Muscle layer of colon (tissue), 2 donors: ENCODE data around the gene CD14.
"Not testable (repeated sequence)": the region's sequence is repeated elsewhere in the genome, so short reads cannot be mapped to it uniquely, and the experiment has no call there.

Experiments
- H3K27ac ChIP-seq: one replicate; pipeline ENCODE4 v1.7.0; 2013; ENCODE audit warnings: low read depth, mild to moderate bottlenecking, low read length, moderate library complexity
- H3K27me3 ChIP-seq, 2 donors: one replicate each; pipeline ENCODE4 v1.7.0; 2013; ENCODE audit warnings: low read length in 2 of 2, mild to moderate bottlenecking in 2 of 2; ENCODE audit not compliant: insufficient read depth in 2 of 2, control insufficient read depth in 1 of 2
- H3K36me3 ChIP-seq: one replicate; pipeline ENCODE4 v1.7.0; 2013; ENCODE audit warnings: mild to moderate bottlenecking, low read length; ENCODE audit not compliant: insufficient read depth
- H3K4me1 ChIP-seq: one replicate; pipeline ENCODE4 v1.7.0; 2013; ENCODE audit warnings: mild to moderate bottlenecking, low read length; ENCODE audit not compliant: insufficient read depth
- H3K4me3 ChIP-seq, 2 donors: one replicate each; pipeline ENCODE4 v1.7.0; 2013; ENCODE audit warnings: low read length in 2 of 2, low read depth in 1 of 2, mild to moderate bottlenecking in 1 of 2, moderate library complexity in 1 of 2
- H3K9ac ChIP-seq: one replicate; pipeline ENCODE4 v1.7.0; 2013; ENCODE audit warnings: low read length
- H3K9me3 ChIP-seq: one replicate; pipeline ENCODE4 v1.7.0; 2013; ENCODE audit warnings: mild to moderate bottlenecking, low read length
- donor health status: abdominal sarcoma.
- donor health status: Adenocarcinoma of cecum.

CD14 gene

GRCh38 chr5:140633021-140633471 is at the start of gene CD14:
Gene CD14 (minus strand): TSS chr5:140633175. CDS start chr5:140633071, 104 bp downstream.
- Histone ChIP-seq H3K9ac (peak within 1 kb of the TSS; percentile 60), H3K4me3 (peak within 1 kb of the TSS; percentile 78 to 87), H3K36me3 (no peaks in the 10 kb centered on the region), H3K27ac (peak within 1 kb of the TSS; percentile 50), H3K4me1 (peaks cover 15% of the 10 kb centered on the region), H3K9me3 (no peaks in the 10 kb centered on the region), H3K27me3 (no peaks in the 10 kb centered on the region)

DNA sequence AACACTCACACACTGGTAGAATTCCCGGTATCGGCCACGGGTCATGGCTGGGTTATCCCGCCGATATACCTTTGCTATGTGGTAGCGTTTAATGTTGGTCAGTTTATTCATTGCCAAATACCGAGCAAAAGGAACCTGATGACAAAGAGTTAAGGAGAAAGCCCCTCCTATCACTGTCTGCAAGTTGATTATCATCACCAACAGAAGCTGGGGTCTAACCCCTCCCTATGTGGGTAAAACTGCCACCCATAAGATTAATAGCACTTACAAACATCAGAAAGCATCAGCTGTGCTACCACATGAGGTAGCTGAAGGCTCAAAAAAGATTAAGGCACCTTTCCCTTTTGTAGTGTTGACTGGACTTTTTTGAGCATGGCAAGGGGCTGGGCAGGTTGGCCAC is 46.0 kb upstream of the CD14 start:
- Histone ChIP-seq H3K27ac (no peak overlapping the region), H3K4me1 (no peaks in the 10 kb centered on the region), H3K4me3 (no peak overlapping the region), H3K9ac (no peak overlapping the region), H3K27me3 (no peaks in the 10 kb centered on the region), H3K9me3 (no peaks in the 10 kb centered on the region), H3K36me3 (peaks cover 61% of the 10 kb centered on the region)

- H3K27me3 ChIP-seq = no peaks in the 10 kb centered on the region
- no peaks in the 10 kb centered on the region for H3K4me1 ChIP-seq
- H3K36me3 ChIP-seq = peaks cover 61% of the 10 kb centered on the region
- no peak overlapping the region for H3K9ac ChIP-seq
- H3K9me3 ChIP-seq = no peaks in the 10 kb centered on the region
- no peak overlapping the region for H3K4me3 ChIP-seq
- H3K27ac ChIP-seq = no peak overlapping the region
Observed at GRCh38 chr5:140677947-140678346, 45.0 kb upstream of the CD14 start.

GRCh38 chr5:140674629-140675028 is 41.7 kb upstream of the CD14 start:
- Histone ChIP-seq H3K4me3 (no peak overlapping the region), H3K9ac (no peak overlapping the region), H3K4me1 (no peaks in the 10 kb centered on the region), H3K9me3 (no peaks in the 10 kb centered on the region), H3K36me3 (peaks cover 55% of the 10 kb centered on the region), H3K27ac (no peak overlapping the region), H3K27me3 (no peaks in the 10 kb centered on the region)

DNA sequence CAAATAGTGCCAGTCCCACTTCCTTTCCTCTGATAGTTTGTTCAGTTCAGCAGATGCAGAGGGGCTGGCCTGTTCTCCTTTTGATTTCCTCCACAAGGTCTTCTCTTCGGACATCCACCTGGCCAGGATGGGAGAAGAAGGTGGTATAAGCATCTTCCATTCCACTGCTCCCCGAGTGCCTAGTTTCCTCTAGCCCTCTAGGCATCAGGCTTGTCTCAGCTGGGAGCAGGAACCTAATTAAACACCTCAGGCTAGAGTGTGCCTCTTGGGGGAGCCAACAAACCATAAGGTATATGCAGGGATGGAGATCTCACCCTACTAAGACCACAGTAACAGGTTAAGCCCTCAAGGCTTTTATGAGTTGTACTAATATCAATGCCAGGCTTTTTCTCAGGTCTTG is 41.2 kb upstream of the CD14 start:
- Histone ChIP-seq H3K9ac (no peak overlapping the region), H3K4me1 (no peaks in the 10 kb centered on the region), H3K9me3 (no peaks in the 10 kb centered on the region), H3K36me3 (peaks cover 55% of the 10 kb centered on the region), H3K27me3 (no peaks in the 10 kb centered on the region), H3K27ac (no peak overlapping the region), H3K4me3 (no peak overlapping the region)

DNA sequence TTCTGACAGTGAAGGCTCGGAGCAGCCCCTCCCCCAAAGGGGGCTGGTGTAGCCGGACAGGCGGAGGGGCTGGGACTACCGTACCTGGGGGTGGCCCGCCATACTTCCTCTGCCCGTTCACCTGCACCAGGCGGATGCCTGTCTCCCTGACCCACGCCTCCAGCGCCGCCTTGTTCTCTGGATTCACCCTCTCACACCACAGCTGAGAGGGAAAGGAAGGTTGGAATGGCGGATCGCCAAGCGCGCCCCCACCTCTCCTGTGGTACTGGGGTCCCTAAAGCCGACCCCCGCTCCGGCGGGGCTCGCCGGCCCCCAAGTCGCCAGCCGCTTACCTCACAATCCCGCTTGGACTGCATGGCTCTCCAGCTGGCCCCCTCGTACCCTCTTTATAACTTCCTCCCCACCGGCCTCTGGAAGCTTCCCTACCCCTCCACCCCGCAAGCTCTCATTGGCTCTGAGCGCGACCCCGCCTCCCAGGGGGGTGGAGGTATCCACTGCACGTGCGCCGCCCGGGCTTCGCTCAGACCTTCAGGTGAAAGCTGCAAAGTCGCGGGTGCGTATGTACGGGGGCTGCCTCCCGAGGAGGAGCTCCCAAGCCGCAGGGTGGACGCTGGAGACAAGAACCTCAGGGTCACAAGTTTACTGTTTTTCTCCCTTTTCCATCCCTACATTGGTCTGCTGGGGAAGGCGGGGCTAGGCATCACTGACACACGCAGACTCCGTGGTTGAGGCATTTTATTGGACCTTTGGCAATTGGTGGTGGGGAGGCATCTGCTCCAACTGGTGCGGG is 40.4 kb upstream of the CD14 start, which contains the start of gene DND1:
TSS of gene DND1 (minus strand) at position 390 of the 790 bp plus-strand sequence. CDS start at position 356, 34 bp downstream.
- Histone ChIP-seq H3K4me1 (no peaks in the 10 kb centered on the region), H3K27me3 (no peaks in the 10 kb centered on the region), H3K36me3 (peaks cover 59% of the 10 kb centered on the region), H3K27ac (no peak within 1 kb of the TSS), H3K4me3 (peak within 1 kb of the TSS in 1 of 2 donors; percentile 13), H3K9ac (no peak within 1 kb of the TSS), H3K9me3 (no peaks in the 10 kb centered on the region)

GRCh38 chr5:140672455-140673186 is 39.6 kb upstream of the CD14 start:
- H3K9me3 ChIP-seq = no peaks in the 10 kb centered on the region
- no peaks in the 10 kb centered on the region for H3K4me1 ChIP-seq
- no peaks in the 10 kb centered on the region for H3K27me3 ChIP-seq
- H3K27ac ChIP-seq = no peak overlapping the region
- H3K4me3 ChIP-seq = peak overlapping the region in 1 of 2 donors; percentile 13
- no peak overlapping the region for H3K9ac ChIP-seq
- H3K36me3 ChIP-seq = peaks cover 61% of the 10 kb centered on the region

DNA sequence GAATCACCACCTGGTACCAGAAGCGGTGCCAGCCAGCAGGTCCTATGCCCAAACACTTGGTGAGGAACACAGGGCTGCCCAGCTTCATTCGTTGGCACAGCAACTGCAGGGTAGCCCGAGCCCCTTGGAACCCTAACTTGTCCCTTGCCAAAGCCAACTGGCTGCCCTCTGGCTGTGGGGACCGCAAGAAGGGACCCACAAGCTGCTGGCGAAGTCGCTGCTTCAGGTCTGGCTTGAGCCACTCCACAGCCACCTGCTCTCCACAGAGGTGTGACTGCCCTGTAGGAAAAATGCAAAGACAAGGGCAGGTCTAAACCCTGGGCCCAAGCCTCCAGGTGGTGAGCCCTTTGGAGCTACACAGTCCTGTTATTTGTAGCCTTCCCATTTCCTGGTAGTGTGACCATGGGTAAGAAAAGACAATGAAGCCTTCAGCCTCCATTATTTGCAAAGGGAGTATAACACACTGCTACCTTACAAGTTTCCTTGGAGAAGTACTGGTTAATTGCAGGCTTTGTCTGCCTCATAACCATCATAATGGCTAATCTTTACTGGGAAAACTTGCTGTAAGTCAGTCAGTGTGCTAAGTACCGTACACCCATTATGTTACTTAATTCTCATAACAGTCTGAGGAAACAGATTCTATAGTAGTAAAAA is 38.6 kb upstream of the CD14 start:
- Histone ChIP-seq H3K4me1 (peaks cover 1% of the 10 kb centered on the region), H3K27me3 (no peaks in the 10 kb centered on the region), H3K9ac (no peak overlapping the region), H3K9me3 (no peaks in the 10 kb centered on the region), H3K27ac (no peak overlapping the region), H3K36me3 (peaks cover 54% of the 10 kb centered on the region), H3K4me3 (no peak overlapping the region)

- not testable (repeated sequence) for H3K9me3 ChIP-seq, H3K27ac ChIP-seq, H3K4me1 ChIP-seq, H3K9ac ChIP-seq, H3K4me3 ChIP-seq, H3K27me3 ChIP-seq
- H3K36me3 ChIP-seq = peaks cover 48% of the 10 kb centered on the region
Observed at GRCh38 chr5:140671035-140671434, 38.1 kb upstream of the CD14 start.

DNA sequence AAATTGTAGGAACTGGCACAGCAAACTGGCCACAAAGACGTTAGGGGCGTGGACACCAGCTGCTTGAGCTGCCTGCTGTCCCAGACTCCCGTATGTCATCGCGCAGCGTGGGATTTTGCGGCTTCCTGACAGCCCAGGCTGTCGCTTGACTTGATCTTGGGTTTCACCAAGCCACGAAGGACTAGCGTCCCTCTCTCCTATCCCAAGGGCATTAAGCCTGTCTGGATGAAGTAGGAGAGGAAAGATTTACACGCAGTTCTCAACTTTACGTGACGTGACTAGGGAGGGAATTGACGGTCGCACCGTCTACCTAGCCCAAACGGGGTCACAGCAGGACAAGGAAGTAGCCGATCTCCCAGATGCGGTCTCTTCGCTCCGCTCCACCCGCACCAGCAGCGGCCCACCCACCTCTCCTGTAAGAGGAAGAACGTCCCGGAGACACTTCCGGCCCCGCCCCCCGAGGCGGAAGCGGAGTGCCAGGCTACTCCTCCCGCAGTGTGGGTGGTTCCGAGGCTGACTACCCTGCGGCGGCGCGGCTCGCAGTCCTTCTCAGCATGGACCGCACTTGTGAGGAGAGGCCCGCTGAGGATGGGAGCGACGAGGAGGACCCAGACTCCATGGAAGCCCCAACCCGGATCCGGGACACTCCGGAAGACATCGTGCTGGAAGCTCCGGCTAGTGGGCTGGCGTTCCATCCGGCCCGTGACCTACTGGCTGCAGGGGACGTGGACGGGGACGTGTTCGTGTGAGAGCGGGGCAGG is 31.6 kb upstream of the CD14 start, which contains the start of gene WDR55:
TSS of gene WDR55 (plus strand) at position 546 of the 761 bp plus-strand sequence. CDS start at position 555, 9 bp downstream.
- Histone ChIP-seq H3K36me3 (peaks cover 58% of the 10 kb centered on the region), H3K9ac (peak within 1 kb of the TSS; percentile 57), H3K9me3 (no peaks in the 10 kb centered on the region)

DNA sequence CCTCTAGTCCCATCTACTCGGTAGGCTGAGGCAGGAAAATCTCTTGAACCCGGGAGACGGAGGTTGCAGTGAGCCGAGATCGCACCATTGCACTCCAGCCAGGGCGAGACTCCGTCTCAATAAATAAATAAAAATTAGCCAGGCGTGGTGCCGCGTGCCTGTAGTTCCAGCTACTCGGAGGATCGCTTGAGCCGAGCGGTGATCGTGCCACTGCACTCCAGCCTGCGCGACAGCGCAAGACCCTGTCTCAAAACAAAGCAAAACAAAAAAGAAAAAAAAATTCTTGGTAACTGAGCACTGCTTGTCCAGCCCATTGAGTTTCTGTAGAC is 31.0 kb upstream of the CD14 start:
- Histone ChIP-seq H3K9ac (peak overlapping the region; percentile 57), H3K27ac (peak overlapping the region; percentile 95)

More for the DNA sequence above, 31.6 kb upstream of the CD14 start, which contains the start of gene WDR55:
- Histone ChIP-seq H3K27me3 (no peaks in the 10 kb centered on the region), H3K27ac (peak within 1 kb of the TSS; percentile 95), H3K4me1 (peaks cover 14% of the 10 kb centered on the region), H3K4me3 (peak within 1 kb of the TSS; percentile 82 to 87)

More for the DNA sequence above, 31.0 kb upstream of the CD14 start:
- H3K27me3 ChIP-seq = no peaks in the 10 kb centered on the region
- H3K9me3 ChIP-seq = no peaks in the 10 kb centered on the region
- peak overlapping the region; percentile 82 to 87 for H3K4me3 ChIP-seq
- peaks cover 14% of the 10 kb centered on the region for H3K4me1 ChIP-seq
- peaks cover 58% of the 10 kb centered on the region for H3K36me3 ChIP-seq
